HepG2 (cell line): ENCODE data around the gene MYO9A. TPM values are rescaled to one million over a fixed set of nuclear protein-coding genes. Genes with fewer than 3 reads are reported as not detected.

Experiments
- ATAC-seq: fragments of 200-7000 bp; cut with Tn5 transposase; 3 replicates; pipeline ENCODE4 v1.9.1; 2020; ENCODE audit warnings: mild to moderate bottlenecking, moderate library complexity
- BruUV-seq: library from RNA; stranded (reverse); fragments of 400-500 nt; replicated peaks from 2 replicates; lab custom pipeline; 2021; lab: Mats Ljungman, UMichigan
- CTCF ChIA-PET: fragments of 300-600 bp; formaldehyde crosslinking; extraction: SDS; loops from one replicate; lab custom pipeline; 2021; ENCODE audit warnings: low total read pairs, inconsistent platforms, low intra/inter-chr PET ratio; lab: Yijun Ruan, JAX
- POLR2A ChIA-PET: fragments of 350-600 bp; sonication (Branson Sonifier 250); formaldehyde crosslinking; loops from one replicate; lab custom pipeline; 2020; ENCODE audit warnings: antibody characterized with exemption, inconsistent platforms; lab: Yijun Ruan, JAX
- DNase-seq: peaks from one replicate; pipeline ENCODE4 v3.0.0-alpha.2; 2015; ENCODE audit warnings: low spot score
- FAIRE-seq: peaks from 3 replicates; lab custom pipeline; 2011; peaks lifted over from hg19 to GRCh38; lab: Jason Lieb, UNC
- H2AFZ ChIP-seq: one replicate; pipeline ENCODE4 v1.6.1; 2011; ENCODE audit warnings: low read length, inconsistent platforms
- H3K27ac ChIP-seq: fragments of 300-600 bp; 3 replicates; pipeline ENCODE4 v1.8.0; 2011; ENCODE audit warnings: mixed run types, mild to moderate bottlenecking, mixed read lengths, low read length, inconsistent platforms; ENCODE audit not compliant: insufficient read depth; ENCODE audit errors: extremely low read length
- H3K27me3 ChIP-seq, 2 experiments: fragments of 200-600 bp in 1 of 2; 2 replicates in 1 of 2; 3 replicates in 1 of 2; pipeline versions ENCODE4 v1.6.0 to v1.8.0; 2011; ENCODE audit warnings: low read length in 2 of 2, mild to moderate bottlenecking in 2 of 2, moderate library complexity in 2 of 2, inconsistent platforms in 1 of 2; ENCODE audit not compliant: insufficient read depth in 2 of 2, control insufficient read depth in 1 of 2
- H3K36me3 ChIP-seq, 2 experiments: fragments of 200-600 bp in 1 of 2; replicated peaks in 1 of 2; 2 replicates in 1 of 2; 3 replicates in 1 of 2; pipeline versions ENCODE4 v1.5.1 to v1.8.0; 2011; ENCODE audit warnings: low read length in 2 of 2, inconsistent platforms in 1 of 2; ENCODE audit not compliant: insufficient read depth in 2 of 2, control insufficient read depth in 1 of 2
- H3K4me1 ChIP-seq: 2 replicates; pipeline ENCODE4 v1.5.1; 2012; ENCODE audit warnings: low read length, inconsistent platforms; ENCODE audit not compliant: insufficient read depth
- H3K4me2 ChIP-seq: 2 replicates; pipeline ENCODE4 v1.6.0; 2011; ENCODE audit warnings: low read depth, low read length, inconsistent platforms
- H3K4me3 ChIP-seq, 3 experiments: fragments of 200-600 bp in 1 of 3; sonication (generic), shearing (Covaris generic) in 1 of 3; replicated peaks in 1 of 3; 2 replicates each; pipeline ENCODE4 v1.5.1; 2011 to 2016; ENCODE audit warnings: low read length in 3 of 3, inconsistent platforms in 2 of 3, low read depth in 2 of 3, mild to moderate bottlenecking in 2 of 3, control low read depth in 1 of 3, mixed read lengths in 1 of 3; ENCODE audit not compliant: insufficient read depth in 1 of 3
- H3K79me2 ChIP-seq: one replicate; pipeline ENCODE4 v1.6.1; 2011; ENCODE audit warnings: low read length, inconsistent platforms; ENCODE audit not compliant: insufficient read depth
- H3K9ac ChIP-seq: 2 replicates; pipeline ENCODE4 v1.6.0; 2011; ENCODE audit warnings: mild to moderate bottlenecking, low read depth, low read length, inconsistent platforms; ENCODE audit not compliant: insufficient read depth
- H3K9me3 ChIP-seq: 2 replicates; pipeline ENCODE4 v1.5.1; 2012; ENCODE audit warnings: mild to moderate bottlenecking, low read length
- H4K20me1 ChIP-seq: 2 replicates; pipeline ENCODE4 v1.6.0; 2011; ENCODE audit warnings: inconsistent platforms, mild to moderate bottlenecking, low read length, moderate library complexity; ENCODE audit not compliant: insufficient read depth
- MXD3 ChIP-seq: IDR thresholded peaks from 2 replicates; pipeline ENCODE4 v1.6.1; 2016; ENCODE audit warnings: mild to moderate bottlenecking, missing biosample characterization, missing genetic modification reagents
- NCOA5 ChIP-seq: sonication (generic); formaldehyde crosslinking; IDR thresholded peaks from 2 replicates; pipeline ENCODE4 v1.4.0; 2020; ENCODE audit warnings: missing genetic modification reagents
- ZBTB40 ChIP-seq, 2 experiments: fragments of 450-650 bp in 1 of 2; sonication (generic) in 1 of 2; formaldehyde crosslinking in 1 of 2; IDR thresholded peaks; 2 replicates each; pipeline versions ENCODE4 v1.6.1 to v1.8.0; 2016 to 2022; ENCODE audit warnings: antibody characterized with exemption in 1 of 2, mild to moderate bottlenecking in 1 of 2, missing genetic modification reagents in 1 of 2
- ZNF720 ChIP-seq: sonication (generic); formaldehyde crosslinking; IDR thresholded peaks from 2 replicates; pipeline ENCODE4 v1.4.0; 2020; ENCODE audit warnings: missing genetic modification reagents
- WGBS: methylation state at CpG from one replicate; pipeline ENCODE4 v1.1.6; 2017; ENCODE audit warnings: low lambda C conversion rate; 5-methylcytosine and 5-hydroxymethylcytosine counted together
- in situ Hi-C: cut with HindIII; loops from 2 replicates; pipeline ENCODE4 v1.10.0; 2017; ENCODE audit warnings: low pct_unique_long_range_greater_than_20kb; ENCODE audit not compliant: extremely low pct_ligation_motif_present
- intact Hi-C: fragments of 100-400 bp; cut with micrococcal nuclease; formaldehyde crosslinking; loops from one replicate; pipeline ENCODE4 v1.10.0; 2022; ENCODE audit not compliant: unreplicated experiment
- polyA plus RNA-seq, 8 experiments: library from polyadenylated mRNA; depleted of rRNA in 3 of 8; stranded (reverse) in 7 of 8; unstranded in 1 of 8; fragments of >200 nt; fragmentation: Illumina TruSeq in 4 of 8; extraction: Trizol in 4 of 8; gene quantifications; 2 replicates each; pipeline versions ENCODE4 v1.2.1 to v1.2.3, GENCODE V29; 2011 to 2016; ENCODE audit warnings: low read depth in 4 of 8, missing spikeins in 1 of 8, mixed read lengths in 1 of 8; ENCODE audit not compliant: insufficient read depth in 1 of 8
- total RNA-seq, 5 experiments: library from RNA; depleted of rRNA; stranded (reverse); fragments of >200 nt; fragmentation: Illumina TruSeq; extraction: Trizol; gene quantifications; 2 replicates each; pipeline ENCODE4 v1.2.3, GENCODE V29; 2016; ENCODE audit warnings: low read depth in 1 of 5
- TF ChIP-seq, protein P1 (sequence below): sonication (generic); formaldehyde crosslinking; IDR thresholded peaks from 2 replicates; pipeline ENCODE4 v1.4.0; 2020; ENCODE audit warnings: mild to moderate bottlenecking, missing genetic modification reagents
- TF ChIP-seq, protein P2 (sequence below): sonication (generic); formaldehyde crosslinking; IDR thresholded peaks from 2 replicates; pipeline ENCODE4 v1.4.0; 2020; ENCODE audit warnings: missing genetic modification reagents

Gene MYO9A
- total and polyA plus RNA-seq, 2 of the 13 experiments (the other 11 are each of a cell fraction or from before 2014, with no cell fraction given): 4.8 to 15.3 TPM

- H4K20me1 ChIP-seq: no peaks in the 10 kb centered on the region
- DNase-seq (no peak), ATAC-seq (no peak), FAIRE-seq (no peak)
- BruUV-seq: no TSS peak
- H3K27ac ChIP-seq: no peak overlapping the region
- POLR2A ChIA-PET: no interaction called here
- TF ChIP-seq ZNF720 (CRISPR knock-in tag) (no peak), NCOA5 (no peak), MXD3 (CRISPR knock-in tag) (no peak), ZBTB40 (IDR thresholded peaks at IDR 0.05) (no peak), ZBTB40 (CRISPR knock-in tag; IDR thresholded peaks at IDR 0.05) (no peak)
- TF ChIP-seq, protein P1, sequence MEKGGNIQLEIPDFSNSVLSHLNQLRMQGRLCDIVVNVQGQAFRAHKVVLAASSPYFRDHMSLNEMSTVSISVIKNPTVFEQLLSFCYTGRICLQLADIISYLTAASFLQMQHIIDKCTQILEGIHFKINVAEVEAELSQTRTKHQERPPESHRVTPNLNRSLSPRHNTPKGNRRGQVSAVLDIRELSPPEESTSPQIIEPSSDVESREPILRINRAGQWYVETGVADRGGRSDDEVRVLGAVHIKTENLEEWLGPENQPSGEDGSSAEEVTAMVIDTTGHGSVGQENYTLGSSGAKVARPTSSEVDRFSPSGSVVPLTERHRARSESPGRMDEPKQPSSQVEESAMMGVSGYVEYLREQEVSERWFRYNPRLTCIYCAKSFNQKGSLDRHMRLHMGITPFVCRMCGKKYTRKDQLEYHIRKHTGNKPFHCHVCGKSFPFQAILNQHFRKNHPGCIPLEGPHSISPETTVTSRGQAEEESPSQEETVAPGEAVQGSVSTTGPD (CRISPR knock-in tag): no peak
- TF ChIP-seq, protein P2, sequence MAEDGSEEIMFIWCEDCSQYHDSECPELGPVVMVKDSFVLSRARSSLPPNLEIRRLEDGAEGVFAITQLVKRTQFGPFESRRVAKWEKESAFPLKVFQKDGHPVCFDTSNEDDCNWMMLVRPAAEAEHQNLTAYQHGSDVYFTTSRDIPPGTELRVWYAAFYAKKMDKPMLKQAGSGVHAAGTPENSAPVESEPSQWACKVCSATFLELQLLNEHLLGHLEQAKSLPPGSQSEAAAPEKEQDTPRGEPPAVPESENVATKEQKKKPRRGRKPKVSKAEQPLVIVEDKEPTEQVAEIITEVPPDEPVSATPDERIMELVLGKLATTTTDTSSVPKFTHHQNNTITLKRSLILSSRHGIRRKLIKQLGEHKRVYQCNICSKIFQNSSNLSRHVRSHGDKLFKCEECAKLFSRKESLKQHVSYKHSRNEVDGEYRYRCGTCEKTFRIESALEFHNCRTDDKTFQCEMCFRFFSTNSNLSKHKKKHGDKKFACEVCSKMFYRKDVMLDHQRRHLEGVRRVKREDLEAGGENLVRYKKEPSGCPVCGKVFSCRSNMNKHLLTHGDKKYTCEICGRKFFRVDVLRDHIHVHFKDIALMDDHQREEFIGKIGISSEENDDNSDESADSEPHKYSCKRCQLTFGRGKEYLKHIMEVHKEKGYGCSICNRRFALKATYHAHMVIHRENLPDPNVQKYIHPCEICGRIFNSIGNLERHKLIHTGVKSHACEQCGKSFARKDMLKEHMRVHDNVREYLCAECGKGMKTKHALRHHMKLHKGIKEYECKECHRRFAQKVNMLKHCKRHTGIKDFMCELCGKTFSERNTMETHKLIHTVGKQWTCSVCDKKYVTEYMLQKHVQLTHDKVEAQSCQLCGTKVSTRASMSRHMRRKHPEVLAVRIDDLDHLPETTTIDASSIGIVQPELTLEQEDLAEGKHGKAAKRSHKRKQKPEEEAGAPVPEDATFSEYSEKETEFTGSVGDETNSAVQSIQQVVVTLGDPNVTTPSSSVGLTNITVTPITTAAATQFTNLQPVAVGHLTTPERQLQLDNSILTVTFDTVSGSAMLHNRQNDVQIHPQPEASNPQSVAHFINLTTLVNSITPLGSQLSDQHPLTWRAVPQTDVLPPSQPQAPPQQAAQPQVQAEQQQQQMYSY (CRISPR knock-in tag): no peak
- in situ Hi-C loops (no loop called here), intact Hi-C loops (no loop called here)
- H3K27me3 ChIP-seq: no peaks in the 10 kb centered on the region
- H2AFZ ChIP-seq: no peak overlapping the region
- WGBS: 83% methylated on average over 3 of the region's 3 CpGs
- H3K79me2 ChIP-seq: no peaks in the 10 kb centered on the region
- H3K4me3 ChIP-seq: no peak overlapping the region
- peaks cover 21% of the 10 kb centered on the region; the same call in 1 of the 2 replicates for H3K9me3 ChIP-seq
- CTCF ChIA-PET: no interaction called here
- no peaks in the 10 kb centered on the region; a peak in 2 of 5 replicates for H3K36me3 ChIP-seq
- H3K9ac ChIP-seq: no peak overlapping the region
- H3K4me1 ChIP-seq: no peaks in the 10 kb centered on the region
- H3K4me2 ChIP-seq: no peak overlapping the region
These were observed 294.9 kb downstream of the MYO9A start for GRCh38 chr15:71822890-71823630.
